Natural killer cell (primary cell): ENCODE data around the gene EVL. TPM values are rescaled to one million over a fixed set of nuclear protein-coding genes. Genes with fewer than 3 reads are reported as not detected.

Experiments
- ATAC-seq, 3 donors: fragments of 150-1000 bp in 2 of 3; fragments of 200-7000 bp in 1 of 3; cut with Tn5 transposase; 1 replicate in 1 of 3; 2 replicates in 2 of 3; pipeline ENCODE4 v1.10.0; 2021; ENCODE audit warnings: mild to moderate bottlenecking in 2 of 3, moderate library complexity in 2 of 3
- DNase-seq, 2 donors: peaks; one replicate each; pipeline versions ENCODE4 v3.0.0 to v3.0.0-alpha.2; 2013 to 2021; ENCODE audit warnings: mixed read lengths in 1 of 2
- H3K27ac ChIP-seq: one replicate; pipeline ENCODE4 v1.5.1; 2013; ENCODE audit warnings: mild to moderate bottlenecking, low read length
- H3K27me3 ChIP-seq: one replicate; pipeline ENCODE4 v1.6.1; 2013; ENCODE audit warnings: low read length; ENCODE audit not compliant: control insufficient read depth, insufficient read depth
- H3K36me3 ChIP-seq: one replicate; pipeline ENCODE4 v1.6.1; 2013; ENCODE audit warnings: low read length; ENCODE audit not compliant: control insufficient read depth, insufficient read depth
- H3K4me1 ChIP-seq: one replicate; pipeline ENCODE4 v1.6.1; 2013; ENCODE audit warnings: low read length; ENCODE audit not compliant: control insufficient read depth, insufficient read depth
- H3K4me3 ChIP-seq: one replicate; pipeline ENCODE4 v1.5.1; 2013; ENCODE audit warnings: low read length
- H3K9me3 ChIP-seq: one replicate; pipeline ENCODE4 v1.6.1; 2013; ENCODE audit warnings: low read length; ENCODE audit not compliant: control insufficient read depth, insufficient read depth
- H3K27ac Mint-ChIP-seq, 2 donors: one replicate each; pipeline ENCODE4 v1.8.0; 2022; ENCODE audit warnings: mild to moderate bottlenecking in 2 of 2, mixed read lengths in 2 of 2, moderate library complexity in 1 of 2
- H3K27me3 Mint-ChIP-seq, 2 donors: one replicate each; pipeline ENCODE4 v1.8.0; 2022; ENCODE audit warnings: low read depth in 2 of 2, mixed read lengths in 2 of 2
- H3K36me3 Mint-ChIP-seq: one replicate; pipeline ENCODE4 v1.8.0; 2022; ENCODE audit warnings: mixed read lengths
- H3K4me1 Mint-ChIP-seq, 2 donors: one replicate each; pipeline ENCODE4 v1.8.0; 2022; ENCODE audit warnings: mixed read lengths in 2 of 2
- H3K4me3 Mint-ChIP-seq: one replicate; pipeline ENCODE4 v1.8.0; 2022; ENCODE audit warnings: mild to moderate bottlenecking, moderate library complexity, mixed read lengths
- H3K9me3 Mint-ChIP-seq, 2 donors: one replicate each; pipeline ENCODE4 v1.8.0; 2022; ENCODE audit warnings: mixed read lengths in 2 of 2
- WGBS: methylation state at CpG from one replicate; pipeline ENCODE4 v1.1.7; 2013; ENCODE audit warnings: missing lambda C conversion rate; ENCODE audit not compliant: insufficient coverage; 5-methylcytosine and 5-hydroxymethylcytosine counted together
- intact Hi-C: fragments of 100-400 bp; cut with micrococcal nuclease; formaldehyde crosslinking; loops from one replicate; pipeline ENCODE4 v1.14.2; 2022
- total RNA-seq, 4 donors: library from RNA; stranded (reverse); fragments of 120-200 nt in 1 of 4; gene quantifications; one replicate each; pipeline versions ENCODE4 v1.2.3 to v1.2.4, GENCODE V29; 2013 to 2022
- TF ChIP-seq, protein P1 (sequence below): fragments of 200-600 bp; IDR thresholded peaks from one replicate; pipeline ENCODE4 v1.8.0; 2022; ENCODE audit warnings: antibody characterized with exemption

The EVL gene
- total RNA-seq, 3 donors from 2014 or later (not counting 1 experiment from before 2014, with no cell fraction given) = 882 to 1,108 (median 986) TPM

GRCh38 chr14:100127853-100128455, 62.7 kb downstream of the EVL start:
- H3K36me3 ChIP-seq = peaks cover 96% of the 10 kb centered on the region
- peak overlapping the region; percentile 30 to 58 for H3K27ac Mint-ChIP-seq
- intact Hi-C loops = no loop called here
- no peak for DNase-seq
- H3K9me3 Mint-ChIP-seq = no peaks in the 10 kb centered on the region
- TF ChIP-seq, protein P1, sequence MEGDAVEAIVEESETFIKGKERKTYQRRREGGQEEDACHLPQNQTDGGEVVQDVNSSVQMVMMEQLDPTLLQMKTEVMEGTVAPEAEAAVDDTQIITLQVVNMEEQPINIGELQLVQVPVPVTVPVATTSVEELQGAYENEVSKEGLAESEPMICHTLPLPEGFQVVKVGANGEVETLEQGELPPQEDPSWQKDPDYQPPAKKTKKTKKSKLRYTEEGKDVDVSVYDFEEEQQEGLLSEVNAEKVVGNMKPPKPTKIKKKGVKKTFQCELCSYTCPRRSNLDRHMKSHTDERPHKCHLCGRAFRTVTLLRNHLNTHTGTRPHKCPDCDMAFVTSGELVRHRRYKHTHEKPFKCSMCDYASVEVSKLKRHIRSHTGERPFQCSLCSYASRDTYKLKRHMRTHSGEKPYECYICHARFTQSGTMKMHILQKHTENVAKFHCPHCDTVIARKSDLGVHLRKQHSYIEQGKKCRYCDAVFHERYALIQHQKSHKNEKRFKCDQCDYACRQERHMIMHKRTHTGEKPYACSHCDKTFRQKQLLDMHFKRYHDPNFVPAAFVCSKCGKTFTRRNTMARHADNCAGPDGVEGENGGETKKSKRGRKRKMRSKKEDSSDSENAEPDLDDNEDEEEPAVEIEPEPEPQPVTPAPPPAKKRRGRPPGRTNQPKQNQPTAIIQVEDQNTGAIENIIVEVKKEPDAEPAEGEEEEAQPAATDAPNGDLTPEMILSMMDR = no peak
- no peak for ATAC-seq
- H3K27me3 Mint-ChIP-seq = no peaks in the 10 kb centered on the region
- H3K36me3 Mint-ChIP-seq = no peaks in the 10 kb centered on the region
- H3K4me1 ChIP-seq = no peaks in the 10 kb centered on the region
- no peak overlapping the region for H3K4me3 Mint-ChIP-seq
- WGBS = 94% methylated on average over 12 of the region's 12 CpGs
- no peak overlapping the region for H3K27ac ChIP-seq
- peaks cover 4 to 17% of the 10 kb centered on the region in 2 donors for H3K4me1 Mint-ChIP-seq
- no peaks in the 10 kb centered on the region for H3K27me3 ChIP-seq
- no peaks in the 10 kb centered on the region for H3K9me3 ChIP-seq
- H3K4me3 ChIP-seq = no peak overlapping the region

GRCh38 chr14:100128688-100129087, 63.5 kb downstream of the EVL start:
- Mint-ChIP-seq H3K9me3 (no peaks in the 10 kb centered on the region), H3K27me3 (no peaks in the 10 kb centered on the region), H3K4me3 (no peak overlapping the region), H3K36me3 (no peaks in the 10 kb centered on the region), H3K4me1 (peaks cover 0 to 17% of the 10 kb centered on the region in 2 donors), H3K27ac (no peak overlapping the region)
- TF ChIP-seq, protein P1 = no peak
- intact Hi-C loops = no loop called here
- H3K27me3 ChIP-seq = no peaks in the 10 kb centered on the region
- no peaks in the 10 kb centered on the region for H3K9me3 ChIP-seq
- H3K4me1 ChIP-seq = no peaks in the 10 kb centered on the region
- H3K27ac ChIP-seq = no peak overlapping the region
- DNase-seq (no peak), ATAC-seq (no peak)
- WGBS = 94% methylated on average over 12 of the region's 12 CpGs
- no peak overlapping the region for H3K4me3 ChIP-seq
- H3K36me3 ChIP-seq = peaks cover 95% of the 10 kb centered on the region

DNA sequence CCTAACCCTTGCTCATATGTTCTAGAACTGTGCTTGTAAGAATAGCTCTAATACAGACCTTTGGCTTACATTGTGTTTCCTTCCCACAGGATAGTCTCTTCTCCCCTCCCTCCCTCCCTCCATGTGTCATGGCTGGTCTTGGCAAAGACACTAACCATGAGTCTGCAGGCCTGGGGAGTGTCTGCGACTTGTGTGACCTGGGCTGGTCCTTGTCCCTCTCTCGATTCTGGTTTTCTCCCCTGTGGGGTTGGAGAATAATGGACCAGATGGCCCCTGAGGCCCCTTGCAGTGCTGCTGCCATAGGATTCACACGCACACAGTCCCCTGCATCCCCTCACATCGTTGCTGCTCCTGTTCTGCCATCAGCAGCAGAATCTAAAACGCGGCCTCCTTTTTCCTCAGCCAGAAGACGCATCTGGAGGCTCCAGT, 64.0 kb downstream of the EVL start:
- Mint-ChIP-seq H3K27me3 (no peaks in the 10 kb centered on the region), H3K36me3 (no peaks in the 10 kb centered on the region), H3K27ac (peak overlapping the region in 1 of 2 donors; percentile 61), H3K4me1 (peaks cover 0 to 17% of the 10 kb centered on the region in 2 donors), H3K4me3 (no peak overlapping the region), H3K9me3 (no peaks in the 10 kb centered on the region)
- peaks cover 94% of the 10 kb centered on the region for H3K36me3 ChIP-seq
- WGBS = 97% methylated on average over 7 of the region's 7 CpGs
- no peaks in the 10 kb centered on the region for H3K4me1 ChIP-seq
- TF ChIP-seq, protein P1 = no peak
- intact Hi-C loops = no loop called here
- H3K4me3 ChIP-seq = no peak overlapping the region
- no peak overlapping the region for H3K27ac ChIP-seq
- no peaks in the 10 kb centered on the region for H3K27me3 ChIP-seq
- DNase-seq = no peak
- no peaks in the 10 kb centered on the region for H3K9me3 ChIP-seq
- ATAC-seq = no peak

DNA sequence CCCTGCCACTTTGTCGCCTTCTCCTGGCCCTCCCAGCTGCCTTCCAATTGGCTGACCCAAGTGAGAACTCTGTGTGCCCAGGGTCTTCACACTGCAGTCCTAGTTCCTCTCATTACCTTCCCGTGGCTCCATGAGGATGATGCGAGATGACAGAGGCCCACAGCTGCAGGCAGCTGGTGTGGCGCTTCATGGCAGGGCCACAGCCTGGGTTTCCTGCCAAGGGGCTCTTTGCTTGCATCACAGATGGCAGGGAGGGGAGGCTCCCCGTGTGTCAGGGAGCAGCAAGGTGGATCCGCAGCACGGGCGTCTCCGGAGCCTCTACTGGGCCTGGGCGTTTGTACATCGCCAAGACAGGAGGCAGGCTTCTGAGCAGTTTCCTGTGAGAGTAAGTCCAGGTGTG, 65.3 kb downstream of the EVL start:
- H3K9me3 Mint-ChIP-seq = no peaks in the 10 kb centered on the region
- no peaks in the 10 kb centered on the region for H3K9me3 ChIP-seq
- no peak for DNase-seq
- intact Hi-C loops = no loop called here
- no peaks in the 10 kb centered on the region for H3K27me3 ChIP-seq
- no peaks in the 10 kb centered on the region for H3K4me1 ChIP-seq
- H3K4me3 Mint-ChIP-seq = no peak overlapping the region
- peaks cover 0 to 12% of the 10 kb centered on the region in 2 donors for H3K4me1 Mint-ChIP-seq
- TF ChIP-seq, protein P1 = no peak
- 94% methylated on average over 11 of the region's 11 CpGs for WGBS
- no peak overlapping the region for H3K4me3 ChIP-seq
- H3K27ac Mint-ChIP-seq = peak overlapping the region; percentile 82
- no peak for ATAC-seq
- no peaks in the 10 kb centered on the region for H3K27me3 Mint-ChIP-seq
- no peak overlapping the region for H3K27ac ChIP-seq
- no peaks in the 10 kb centered on the region for H3K36me3 Mint-ChIP-seq
- peaks cover 95% of the 10 kb centered on the region for H3K36me3 ChIP-seq
